SK-N-SH (cell line): Measurements from ENCODE around the gene ATG9A. TPM values are rescaled to one million over a fixed set of nuclear protein-coding genes. Genes with fewer than 3 reads are reported as not detected.

Source experiments
- CTCF ChIA-PET: fragments of 300-600, 350-600 bp; formaldehyde crosslinking; extraction: SDS; loops from one replicate; lab custom pipeline; 2021; lab: Yijun Ruan, JAX
- POLR2A ChIA-PET: fragments of 350-600 bp; sonication (Branson Sonifier 250); formaldehyde crosslinking; extraction: SDS; loops from one replicate; lab custom pipeline; 2020; ENCODE audit warnings: antibody characterized with exemption, inconsistent platforms; lab: Yijun Ruan, JAX
- DNase-seq: peaks from one replicate; pipeline ENCODE4 v3.0.0; 2012
- H2AFZ ChIP-seq: fragments of 200-600 bp; sonication (generic); 2 replicates; pipeline ENCODE4 v1.8.1; 2016; ENCODE audit warnings: antibody characterized with exemption, mild to moderate bottlenecking, low read depth
- H3F3A ChIP-seq: fragments of 200-600 bp; sonication (generic); replicated peaks from 2 replicates; pipeline ENCODE3; 2016; ENCODE audit warnings: antibody characterized with exemption, mild to moderate bottlenecking; ENCODE audit not compliant: insufficient read depth
- H3K27ac ChIP-seq, 2 experiments: fragments of 200-500 bp in 1 of 2; fragments of 200-600 bp in 1 of 2; sonication (Bioruptor generic) in 1 of 2; sonication (generic), shearing (Covaris generic) in 1 of 2; 2 replicates each; pipeline versions ENCODE4 v1.5.1 to v1.6.1; 2014 to 2016; ENCODE audit warnings: low read depth in 2 of 2, inconsistent platforms in 1 of 2, low read length in 1 of 2, mild to moderate bottlenecking in 1 of 2, mixed read lengths in 1 of 2
- H3K27me3 ChIP-seq: fragments of 200-600 bp; sonication (generic), shearing (Covaris generic); 2 replicates; pipeline ENCODE4 v1.6.1; 2016; ENCODE audit warnings: mixed run types; ENCODE audit not compliant: insufficient read depth
- H3K36me3 ChIP-seq, 2 experiments: fragments of 200-500 bp in 1 of 2; fragments of 200-600 bp in 1 of 2; sonication (Bioruptor generic) in 1 of 2; sonication (generic) in 1 of 2; replicated peaks in 1 of 2; 2 replicates each; pipeline versions ENCODE3 to v1.5.1; 2014 to 2016; ENCODE audit warnings: low read length in 1 of 2, mild to moderate bottlenecking in 1 of 2; ENCODE audit not compliant: insufficient read depth in 2 of 2, control insufficient read depth in 1 of 2
- H3K4me1 ChIP-seq, 2 experiments: fragments of 200-500 bp in 1 of 2; fragments of 200-600 bp in 1 of 2; sonication (Bioruptor generic) in 1 of 2; sonication (generic), shearing (Covaris generic) in 1 of 2; 2 replicates each; pipeline versions ENCODE4 v1.5.1 to v1.6.1; 2014 to 2016; ENCODE audit warnings: low read depth in 1 of 2, low read length in 1 of 2, mixed run types in 1 of 2; ENCODE audit not compliant: insufficient read depth in 2 of 2, control insufficient read depth in 1 of 2
- H3K4me2 ChIP-seq: fragments of 200-600 bp; sonication (generic), shearing (Covaris generic); 2 replicates; pipeline ENCODE4 v1.6.1; 2017; ENCODE audit warnings: mixed run types
- H3K4me3 ChIP-seq, 2 experiments: fragments of 200-500 bp in 1 of 2; fragments of 200-600 bp in 1 of 2; sonication (Bioruptor generic) in 1 of 2; sonication (generic), shearing (Covaris generic) in 1 of 2; 2 replicates each; pipeline versions ENCODE4 v1.5.1 to v1.8.1; 2014 to 2016; ENCODE audit warnings: low read depth in 2 of 2, inconsistent platforms in 1 of 2, low read length in 1 of 2, mild to moderate bottlenecking in 1 of 2, mixed read lengths in 1 of 2, moderate library complexity in 1 of 2
- H3K79me2 ChIP-seq: fragments of 200-600 bp; sonication (generic); 2 replicates; pipeline ENCODE4 v1.8.1; 2017; ENCODE audit warnings: mild to moderate bottlenecking; ENCODE audit not compliant: insufficient read depth
- H3K9ac ChIP-seq: fragments of 200-600 bp; sonication (generic); 2 replicates; pipeline ENCODE4 v1.6.1; 2017; ENCODE audit warnings: mixed run types
- H3K9me2 ChIP-seq: fragments of 200-600 bp; sonication (generic); 2 replicates; pipeline ENCODE4 v1.6.1; 2017; ENCODE audit warnings: mixed run types
- H3K9me3 ChIP-seq: fragments of 200-600 bp; sonication (generic); 2 replicates; pipeline ENCODE4 v1.6.1; 2017; ENCODE audit warnings: mixed run types, mild to moderate bottlenecking, moderate library complexity
- H4K20me1 ChIP-seq: fragments of 200-600 bp; sonication (generic); 2 replicates; pipeline ENCODE4 v1.6.1; 2017; ENCODE audit warnings: mild to moderate bottlenecking, mixed run types; ENCODE audit not compliant: insufficient read depth
- CHD2 ChIP-seq: fragments of 150-350 bp; IDR thresholded peaks from 2 replicates; pipeline ENCODE4 v1.6.1; 2018; ENCODE audit warnings: low read length; ENCODE audit not compliant: partially characterized antibody
- EP300 ChIP-seq, 2 experiments: IDR thresholded peaks; 2 replicates each; pipeline versions ENCODE4 v1.4.0 to v1.6.1; 2012; ENCODE audit warnings: borderline replicate concordance in 1 of 2, low read depth in 1 of 2, low read length in 1 of 2
- EZH2phosphoT487 ChIP-seq: fragments of 200-600 bp; sonication (generic); IDR thresholded peaks from 2 replicates; pipeline ENCODE4 v1.6.1; 2017; ENCODE audit warnings: low read depth, mixed run types, mild to moderate bottlenecking, antibody characterized with exemption, moderate library complexity, borderline replicate concordance
- FOSL2 ChIP-seq: IDR thresholded peaks from 2 replicates; pipeline ENCODE4 v1.4.0; 2012; ENCODE audit warnings: low read depth, mild to moderate bottlenecking, moderate library complexity, borderline replicate concordance
- FOXJ3 ChIP-seq: sonication (generic); formaldehyde crosslinking; IDR thresholded peaks from 2 replicates; pipeline ENCODE4 v1.5.1; 2020; ENCODE audit warnings: mild to moderate bottlenecking, missing genetic modification reagents
- GATA2 ChIP-seq: sonication (generic); formaldehyde crosslinking; IDR thresholded peaks from 2 replicates; pipeline ENCODE4 v1.5.0; 2020; ENCODE audit warnings: mild to moderate bottlenecking, missing genetic modification reagents
- IRF3 ChIP-seq: fragments of 150-350 bp; IDR thresholded peaks from 2 replicates; pipeline ENCODE4 v1.6.1; 2016; ENCODE audit warnings: mild to moderate bottlenecking, low read depth, low read length
- JUND ChIP-seq: IDR thresholded peaks from 2 replicates; pipeline ENCODE4 v1.4.0; 2012
- MXI1 ChIP-seq: IDR thresholded peaks from 2 replicates; pipeline ENCODE4 v1.6.1; 2012; ENCODE audit warnings: mild to moderate bottlenecking, low read depth, low read length, improper control_type of control experiment
- NFIC ChIP-seq: IDR thresholded peaks from 2 replicates; pipeline ENCODE4 v1.4.0; 2012; ENCODE audit warnings: borderline replicate concordance
- RAD21 ChIP-seq: IDR thresholded peaks from 2 replicates; pipeline ENCODE4 v1.6.1; 2012; ENCODE audit warnings: mild to moderate bottlenecking, low read length
- RCOR1 ChIP-seq: fragments of 150-350 bp; IDR thresholded peaks from 2 replicates; pipeline ENCODE4 v1.6.1; 2017; ENCODE audit warnings: antibody characterized with exemption, low read length
- RFX5 ChIP-seq: IDR thresholded peaks from 2 replicates; pipeline ENCODE4 v1.6.1; 2012; ENCODE audit warnings: mild to moderate bottlenecking, improper control_type of control experiment, low read length
- RXRA ChIP-seq: IDR thresholded peaks from 2 replicates; pipeline ENCODE4 v1.4.0; 2012; ENCODE audit warnings: low read depth, mild to moderate bottlenecking, borderline replicate concordance
- SMC3 ChIP-seq: IDR thresholded peaks from 2 replicates; pipeline ENCODE4 v1.6.1; 2012; ENCODE audit warnings: low read depth, low read length, improper control_type of control experiment
- TCF12 ChIP-seq: IDR thresholded peaks from 2 replicates; pipeline ENCODE4 v1.4.0; 2012
- TEAD4 ChIP-seq: IDR thresholded peaks from 2 replicates; pipeline ENCODE4 v1.4.0; 2012; ENCODE audit warnings: mild to moderate bottlenecking, borderline replicate concordance; ENCODE audit not compliant: insufficient read depth
- WGBS: methylation state at CpG from one replicate; pipeline ENCODE4 v1.1.6; 2017; ENCODE audit warnings: low lambda C conversion rate; 5-methylcytosine and 5-hydroxymethylcytosine counted together
- polyA plus RNA-seq, 3 experiments: library from polyadenylated mRNA; depleted of rRNA; stranded (reverse); fragments of >200 nt; gene quantifications; 2 replicates each; pipeline ENCODE4 v1.2.3, GENCODE V29; 2012
- TF ChIP-seq, protein P1 (sequence below): fragments of 150-350 bp; IDR thresholded peaks from 2 replicates; pipeline ENCODE4 v1.6.1; 2017; ENCODE audit warnings: antibody characterized with exemption, low read length, low read depth, borderline replicate concordance
- TF ChIP-seq, protein P2 (sequence below): IDR thresholded peaks from 2 replicates; pipeline ENCODE4 v1.4.0; 2012; ENCODE audit warnings: low read depth, borderline replicate concordance

The ATG9A gene
- polyA plus RNA-seq, 1 of the 3 experiments (the other 2 are of a cell fraction), result 29.6 TPM

GRCh38 chr2:219218732-219219701 lies 10.4 kb downstream of the ATG9A start, which contains the start of gene ABCB6 (continued):
- TF ChIP-seq, protein P1, sequence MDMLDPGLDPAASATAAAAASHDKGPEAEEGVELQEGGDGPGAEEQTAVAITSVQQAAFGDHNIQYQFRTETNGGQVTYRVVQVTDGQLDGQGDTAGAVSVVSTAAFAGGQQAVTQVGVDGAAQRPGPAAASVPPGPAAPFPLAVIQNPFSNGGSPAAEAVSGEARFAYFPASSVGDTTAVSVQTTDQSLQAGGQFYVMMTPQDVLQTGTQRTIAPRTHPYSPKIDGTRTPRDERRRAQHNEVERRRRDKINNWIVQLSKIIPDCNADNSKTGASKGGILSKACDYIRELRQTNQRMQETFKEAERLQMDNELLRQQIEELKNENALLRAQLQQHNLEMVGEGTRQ, result peak; percentile 87
- TF ChIP-seq EP300 (IDR thresholded peaks at IDR 0.05; ENCODE audit: borderline replicate concordance in 1 of 2, low read depth in 1 of 2, low read length in 1 of 2) (no peak), FOSL2 (no peak), JUND (no peak), CHD2 (peak; percentile 45), EZH2phosphoT487 (no peak), RAD21 (no peak), RXRA (no peak), TCF12 (no peak), RFX5 (no peak), RCOR1 (0 out of 2 replicates have a peak, but pooled peaks have one; percentile 32)
- TF ChIP-seq, protein P2, sequence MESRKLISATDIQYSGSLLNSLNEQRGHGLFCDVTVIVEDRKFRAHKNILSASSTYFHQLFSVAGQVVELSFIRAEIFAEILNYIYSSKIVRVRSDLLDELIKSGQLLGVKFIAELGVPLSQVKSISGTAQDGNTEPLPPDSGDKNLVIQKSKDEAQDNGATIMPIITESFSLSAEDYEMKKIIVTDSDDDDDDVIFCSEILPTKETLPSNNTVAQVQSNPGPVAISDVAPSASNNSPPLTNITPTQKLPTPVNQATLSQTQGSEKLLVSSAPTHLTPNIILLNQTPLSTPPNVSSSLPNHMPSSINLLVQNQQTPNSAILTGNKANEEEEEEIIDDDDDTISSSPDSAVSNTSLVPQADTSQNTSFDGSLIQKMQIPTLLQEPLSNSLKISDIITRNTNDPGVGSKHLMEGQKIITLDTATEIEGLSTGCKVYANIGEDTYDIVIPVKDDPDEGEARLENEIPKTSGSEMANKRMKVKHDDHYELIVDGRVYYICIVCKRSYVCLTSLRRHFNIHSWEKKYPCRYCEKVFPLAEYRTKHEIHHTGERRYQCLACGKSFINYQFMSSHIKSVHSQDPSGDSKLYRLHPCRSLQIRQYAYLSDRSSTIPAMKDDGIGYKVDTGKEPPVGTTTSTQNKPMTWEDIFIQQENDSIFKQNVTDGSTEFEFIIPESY, result 0 out of 2 replicates have a peak, but pooled peaks have one; percentile 12

- H3K9me3 ChIP-seq, result no peaks in the 10 kb centered on the region
- peak overlapping the region; percentile 60 to 70 for H3K4me3 ChIP-seq
- peak overlapping the region; percentile 100 for H3K4me2 ChIP-seq
- H4K20me1 ChIP-seq, result no peaks in the 10 kb centered on the region
- peak overlapping the region; percentile 70 for H3K9ac ChIP-seq
- H2AFZ ChIP-seq, result peak overlapping the region; percentile 56; the same call in 1 of the 2 replicates
- 0% methylated on average over 11 of the region's 37 CpGs for WGBS
- H3K27ac ChIP-seq, result peak overlapping the region; percentile 87 to 99
- peak; percentile 85 for DNase-seq
- H3K9me2 ChIP-seq, result no peaks in the 10 kb centered on the region
- H3F3A ChIP-seq, result peaks cover 27% of the 10 kb centered on the region
- CTCF ChIA-PET, result interaction anchor here (0.8 to 4.7 kb wide), 11 partner anchors 11 to 222 kb away, joined by 3 to 26 read pairs (median 5); partner anchors contain the start of genes ANKZF1, ATG9A, DNAJB2 and NHEJ1
- no peaks in the 10 kb centered on the region for H3K27me3 ChIP-seq
- POLR2A ChIA-PET, result interaction anchor here (0.9 to 4.0 kb wide), 9 partner anchors 11 to 234 kb away, joined by 3 to 52 read pairs (median 6); partner anchors contain the start of genes ANKZF1, ATG9A, CNPPD1 and DNAJB2
- no peaks in the 10 kb centered on the region for H3K79me2 ChIP-seq
- peaks cover 5 to 30% of the 10 kb centered on the region in 2 experiments; a peak in 3 of 4 replicates for H3K4me1 ChIP-seq
- peaks cover 18 to 52% of the 10 kb centered on the region in 2 experiments for H3K36me3 ChIP-seq
- TF ChIP-seq FOSL2 (no peak), GATA2 (no peak), FOXJ3 (CRISPR knock-in tag) (peak; percentile 28; the same call in 1 of the 2 replicates), RAD21 (no peak), RFX5 (no peak), SMC3 (no peak; the same call in 1 of the 2 replicates), NFIC (0 out of 2 replicates have a peak, but pooled peaks have one; percentile 3), MXI1 (no peak), RCOR1 (no peak), IRF3 (no peak), TEAD4 (no peak)
- TF ChIP-seq, protein P1, result no peak
- TF ChIP-seq, protein P2, result no peak
Observed at GRCh38 chr2:219218217-219218731, 11.2 kb downstream of the ATG9A start.
